SU-DHL-6 (cell line): ENCODE data around the gene SLC7A6OS.

ENCODE experiments used
- H2AFZ ChIP-seq: fragments of 200-600 bp; sonication (generic); 2 replicates; pipeline ENCODE4 v1.6.1; 2014; ENCODE audit warnings: low read depth, mild to moderate bottlenecking, moderate library complexity, mixed read lengths, antibody characterized with exemption, low read length; ENCODE audit not compliant: severe bottlenecking
- H3F3A ChIP-seq: fragments of 200-600 bp; shearing (Covaris generic); 2 replicates; pipeline ENCODE4 v1.6.0; 2016; ENCODE audit warnings: antibody characterized with exemption, mild to moderate bottlenecking; ENCODE audit not compliant: insufficient read depth
- H3K27ac ChIP-seq: fragments of 200-600 bp; sonication (generic); 2 replicates; pipeline ENCODE4 v1.5.1; 2016; ENCODE audit warnings: low read depth, mild to moderate bottlenecking, low read length, moderate library complexity, mixed read lengths
- H3K27me3 ChIP-seq: fragments of 200-600 bp; sonication (generic), shearing (Covaris generic); 2 replicates; pipeline ENCODE4 v1.6.0; 2014; ENCODE audit warnings: mild to moderate bottlenecking, low read length
- H3K36me3 ChIP-seq: fragments of 200-600 bp; sonication (generic); 2 replicates; pipeline ENCODE4 v1.6.1; 2014; ENCODE audit warnings: mild to moderate bottlenecking, low read length, mixed read lengths
- H3K4me2 ChIP-seq: fragments of 300-600, 200-600 bp; shearing (Covaris generic), sonication (generic); 2 replicates; pipeline ENCODE4 v1.6.0; 2014; ENCODE audit warnings: low read length, low read depth, mild to moderate bottlenecking; ENCODE audit not compliant: poor library complexity, severe bottlenecking
- H3K4me3 ChIP-seq: fragments of 200-600 bp; sonication (generic); 2 replicates; pipeline ENCODE4 v1.5.1; 2014; ENCODE audit warnings: antibody characterized with exemption, low read length, mild to moderate bottlenecking, mixed read lengths; ENCODE audit not compliant: insufficient read depth, poor library complexity, severe bottlenecking
- H3K79me2 ChIP-seq: fragments of 200-600 bp; sonication (generic); 2 replicates; pipeline ENCODE4 v1.6.1; 2014; ENCODE audit warnings: mild to moderate bottlenecking, low read length, moderate library complexity; ENCODE audit not compliant: insufficient read depth
- H3K9ac ChIP-seq: fragments of 200-600 bp; sonication (generic); 2 replicates; pipeline ENCODE4 v1.7.0; 2014; ENCODE audit warnings: mild to moderate bottlenecking, low read length
- H3K9me2 ChIP-seq: fragments of 200-600 bp; sonication (generic); replicated peaks from 2 replicates; pipeline ENCODE4 v1.6.1; 2014; ENCODE audit warnings: low read length; ENCODE audit not compliant: insufficient read depth
- H3K9me3 ChIP-seq: fragments of 200-600 bp; sonication (generic); 2 replicates; pipeline ENCODE4 v1.6.1; 2014; ENCODE audit warnings: low read length, mixed read lengths; ENCODE audit not compliant: insufficient read depth
- H4K20me1 ChIP-seq: fragments of 200-600 bp; sonication (generic); 2 replicates; pipeline ENCODE4 v1.6.1; 2014; ENCODE audit warnings: low read depth, mild to moderate bottlenecking, antibody characterized with exemption, low read length, moderate library complexity, mixed read lengths
- CTCF ChIP-seq: fragments of 200-600 bp; sonication (generic); IDR thresholded peaks from one replicate; pipeline ENCODE4 v1.5.1; 2017; ENCODE audit warnings: antibody characterized with exemption, mild to moderate bottlenecking, low read length, moderate library complexity; ENCODE audit not compliant: insufficient read depth, poor library complexity, severe bottlenecking
- EZH2phosphoT487 ChIP-seq: fragments of 200-600 bp; sonication (generic), shearing (Covaris generic); conservative IDR thresholded peaks from 2 replicates; pipeline ENCODE4 v1.6.1; 2018; ENCODE audit warnings: mild to moderate bottlenecking, antibody characterized with exemption, low read length, moderate library complexity, mixed read lengths

The SLC7A6OS gene

GRCh38 chr16:68286153-68287074, 24.3 kb downstream of the SLC7A6OS start:
- H4K20me1 ChIP-seq = no peaks in the 10 kb centered on the region
- H2AFZ ChIP-seq = no peak overlapping the region
- no peaks in the 10 kb centered on the region for H3K27me3 ChIP-seq
- peak overlapping the region; percentile 85 for H3K4me2 ChIP-seq
- no peaks in the 10 kb centered on the region for H3K9me2 ChIP-seq
- H3F3A ChIP-seq = peaks cover 40% of the 10 kb centered on the region
- H3K4me3 ChIP-seq = no peak overlapping the region
- H3K36me3 ChIP-seq = no peaks in the 10 kb centered on the region
- peak overlapping the region; percentile 44 for H3K9ac ChIP-seq
- H3K79me2 ChIP-seq = peaks cover 51% of the 10 kb centered on the region
- H3K27ac ChIP-seq = peak overlapping the region; percentile 98
- TF ChIP-seq EZH2phosphoT487 = no peak
- no peak for TF ChIP-seq CTCF
- H3K9me3 ChIP-seq = no peaks in the 10 kb centered on the region

GRCh38 chr16:68285683-68286082, 25.1 kb downstream of the SLC7A6OS start:
- peaks cover 50% of the 10 kb centered on the region for H3K79me2 ChIP-seq
- H4K20me1 ChIP-seq = no peaks in the 10 kb centered on the region
- peak overlapping the region; percentile 85 for H3K4me2 ChIP-seq
- no peaks in the 10 kb centered on the region for H3K9me3 ChIP-seq
- TF ChIP-seq CTCF (no peak), EZH2phosphoT487 (no peak)
- H3K9ac ChIP-seq = peak overlapping the region; percentile 44
- H3K4me3 ChIP-seq = no peak overlapping the region
- peaks cover 46% of the 10 kb centered on the region for H3F3A ChIP-seq
- H3K9me2 ChIP-seq = no peaks in the 10 kb centered on the region
- no peaks in the 10 kb centered on the region for H3K36me3 ChIP-seq
- H3K27ac ChIP-seq = peak overlapping the region; percentile 98
- no peaks in the 10 kb centered on the region for H3K27me3 ChIP-seq
- no peak overlapping the region for H2AFZ ChIP-seq

- peaks cover 53% of the 10 kb centered on the region for H3F3A ChIP-seq
- H3K4me2 ChIP-seq = peak overlapping the region; percentile 85
- no peaks in the 10 kb centered on the region for H3K9me2 ChIP-seq
- H3K9ac ChIP-seq = peak overlapping the region; percentile 56
- no peaks in the 10 kb centered on the region for H3K36me3 ChIP-seq
- no peak for TF ChIP-seq EZH2phosphoT487
- TF ChIP-seq CTCF = no peak
- H4K20me1 ChIP-seq = no peaks in the 10 kb centered on the region
- H3K27ac ChIP-seq = peak overlapping the region; percentile 98
- no peaks in the 10 kb centered on the region for H3K27me3 ChIP-seq
- H2AFZ ChIP-seq = no peak overlapping the region
- peak overlapping the region; percentile 24 for H3K4me3 ChIP-seq
- peaks cover 57% of the 10 kb centered on the region for H3K79me2 ChIP-seq
- H3K9me3 ChIP-seq = no peaks in the 10 kb centered on the region
These were observed 25.9 kb downstream of the SLC7A6OS start for GRCh38 chr16:68284847-68285246.
